ENCODE data around the gene ACTN2.

- TF ChIP-seq CTCF (IDR thresholded peaks at IDR 0.05; ENCODE audit: borderline replicate concordance, extremely low read depth, low read length, poor library complexity, severe bottlenecking), result peak; percentile 79
- TF ChIP-seq EZH2 (IDR thresholded peaks at IDR 0.05; ENCODE audit: borderline replicate concordance, low read depth, low read length, severe bottlenecking), result no peak
Observed at GRCh38 chr1:236759252-236759859, 73.1 kb downstream of the ACTN2 start.

Measured in DND-41 (cell line).